ENCODE results near the gene CDH3.

Gene CDH3

DNA sequence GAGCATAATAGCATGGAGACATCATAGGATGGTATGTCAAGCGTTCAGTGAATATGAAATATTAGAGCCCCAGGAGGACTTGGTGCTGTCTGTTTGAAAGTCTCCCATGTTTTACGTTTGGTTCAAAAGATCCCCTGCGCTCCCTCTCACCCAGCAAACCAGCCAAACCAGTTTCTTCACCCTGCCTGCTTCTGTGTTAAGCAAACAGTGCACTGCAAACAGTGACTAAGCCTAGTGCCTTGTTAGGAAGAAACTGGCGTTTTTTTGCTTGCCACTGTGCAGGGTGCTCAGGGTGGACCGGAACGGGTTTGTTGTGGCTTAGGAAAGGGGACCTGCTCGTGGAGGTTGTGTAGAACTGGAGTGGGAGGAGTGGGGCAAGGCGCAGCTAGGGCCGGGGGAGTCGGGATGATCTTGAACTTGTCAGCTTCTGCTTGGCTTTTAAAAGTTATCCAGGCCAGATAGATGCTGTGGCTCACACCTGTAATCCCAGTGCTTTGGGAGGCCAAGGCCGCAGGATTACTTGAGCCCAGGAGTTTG lies 99.7 kb downstream of the CDH3 start:
- DNase-seq (ENCODE audit: low spot score): no peak
- TF ChIP-seq, protein P1, sequence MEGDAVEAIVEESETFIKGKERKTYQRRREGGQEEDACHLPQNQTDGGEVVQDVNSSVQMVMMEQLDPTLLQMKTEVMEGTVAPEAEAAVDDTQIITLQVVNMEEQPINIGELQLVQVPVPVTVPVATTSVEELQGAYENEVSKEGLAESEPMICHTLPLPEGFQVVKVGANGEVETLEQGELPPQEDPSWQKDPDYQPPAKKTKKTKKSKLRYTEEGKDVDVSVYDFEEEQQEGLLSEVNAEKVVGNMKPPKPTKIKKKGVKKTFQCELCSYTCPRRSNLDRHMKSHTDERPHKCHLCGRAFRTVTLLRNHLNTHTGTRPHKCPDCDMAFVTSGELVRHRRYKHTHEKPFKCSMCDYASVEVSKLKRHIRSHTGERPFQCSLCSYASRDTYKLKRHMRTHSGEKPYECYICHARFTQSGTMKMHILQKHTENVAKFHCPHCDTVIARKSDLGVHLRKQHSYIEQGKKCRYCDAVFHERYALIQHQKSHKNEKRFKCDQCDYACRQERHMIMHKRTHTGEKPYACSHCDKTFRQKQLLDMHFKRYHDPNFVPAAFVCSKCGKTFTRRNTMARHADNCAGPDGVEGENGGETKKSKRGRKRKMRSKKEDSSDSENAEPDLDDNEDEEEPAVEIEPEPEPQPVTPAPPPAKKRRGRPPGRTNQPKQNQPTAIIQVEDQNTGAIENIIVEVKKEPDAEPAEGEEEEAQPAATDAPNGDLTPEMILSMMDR (IDR thresholded peaks at IDR 0.05; ENCODE audit: extremely low read depth, insufficient read depth, missing control alignments): no peak
- in situ Hi-C loops (cut with MboI; ENCODE audit: low pct_unique_long_range_greater_than_20kb, low sequenced_read_pairs, unreplicated experiment): no loop called here

DNA sequence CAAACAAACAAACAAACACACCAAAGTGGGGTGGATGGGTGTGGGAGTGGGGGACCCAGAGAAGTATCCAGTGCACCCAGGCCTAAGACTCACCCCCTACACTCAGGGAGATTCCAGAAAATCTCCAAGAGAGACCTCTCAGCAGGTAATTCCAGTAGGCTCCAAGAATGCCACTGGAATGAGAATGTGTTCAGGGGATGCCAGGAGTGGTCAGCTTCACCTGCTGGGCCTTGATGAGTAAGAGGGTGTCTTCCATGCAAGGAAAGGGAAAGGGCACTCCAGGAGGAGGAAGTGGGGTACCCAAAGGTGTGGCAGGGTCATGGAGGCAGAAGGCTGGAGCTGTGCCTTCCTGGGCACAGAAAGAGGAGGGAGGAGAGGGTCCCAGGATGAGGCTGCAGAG lies 101.8 kb downstream of the CDH3 start:
- TF ChIP-seq, protein P1 (IDR thresholded peaks at IDR 0.05; ENCODE audit: extremely low read depth, insufficient read depth, missing control alignments): no peak

DNA sequence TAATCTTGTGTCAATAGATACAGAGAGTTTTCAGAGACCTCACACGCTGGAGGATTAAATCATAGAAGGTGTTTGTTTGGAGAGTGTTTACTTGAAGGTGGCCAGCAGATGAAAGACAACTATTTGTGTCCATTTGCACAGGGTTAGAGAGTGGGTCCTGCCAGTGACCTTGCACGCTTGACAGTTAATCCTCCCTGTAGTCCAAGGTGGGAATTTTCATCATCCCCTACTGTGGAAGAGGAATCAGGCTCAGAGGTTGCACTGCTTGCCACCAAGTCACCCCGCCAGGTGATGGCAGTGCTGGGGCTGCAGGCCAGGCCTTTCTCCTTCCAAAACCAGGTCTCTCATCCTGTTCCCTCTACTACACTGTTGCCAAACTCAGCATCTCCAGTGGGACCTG lies 104.3 kb downstream of the CDH3 start:
- no peak for DNase-seq (ENCODE audit: low spot score)
- in situ Hi-C loops (cut with MboI; ENCODE audit: low pct_unique_long_range_greater_than_20kb, low sequenced_read_pairs, unreplicated experiment): no loop called here
- TF ChIP-seq, protein P1 (IDR thresholded peaks at IDR 0.05; ENCODE audit: extremely low read depth, insufficient read depth, missing control alignments): peak; percentile 12

More for the DNA sequence above, 101.8 kb downstream of the CDH3 start:
- no peak for DNase-seq (ENCODE audit: low spot score)
- in situ Hi-C loops (cut with MboI; ENCODE audit: low pct_unique_long_range_greater_than_20kb, low sequenced_read_pairs, unreplicated experiment): no loop called here
